ENCODE measurements around the gene TULP3. TPM values are rescaled to one million over a fixed set of nuclear protein-coding genes. Genes with fewer than 3 reads are reported as not detected.

TULP3 gene
- total and polyA plus RNA-seq, 2 of the 8 experiments (the other 6 are each of a cell fraction or from before 2014, with no cell fraction given) = 18.4 to 21.2 TPM

DNA sequence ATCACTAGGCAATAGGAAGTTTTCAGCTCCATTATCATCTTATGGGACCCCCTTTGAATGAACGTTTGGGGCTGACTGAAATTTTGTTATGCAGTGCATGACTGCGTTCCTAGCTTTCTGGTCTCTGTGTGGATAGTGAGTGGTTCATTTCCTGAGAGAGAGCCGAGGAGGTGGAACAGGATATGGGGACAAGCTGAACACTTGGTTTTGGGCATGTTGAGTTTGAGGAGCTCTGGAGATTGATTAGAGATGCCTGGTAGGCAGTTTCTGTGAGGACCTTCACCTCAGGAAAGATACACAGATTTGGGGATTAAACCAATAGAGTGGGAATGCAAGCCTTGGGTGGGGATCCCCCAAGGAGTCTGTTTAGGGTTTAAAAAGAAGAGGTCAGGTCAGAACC, 96.2 kb downstream of the TULP3 start:
- Histone ChIP-seq H4K8ac (ENCODE audit: extremely low read depth, insufficient read depth, low read length) (no peak overlapping the region), H2BK15ac (ENCODE audit: low read length) (no peak overlapping the region), H4K91ac (replicated peaks; ENCODE audit: insufficient read length, low read length) (no peak overlapping the region), H2AK5ac (ENCODE audit: low read depth, low read length) (0 out of 2 replicates have a peak overlapping the region, but pooled peaks have one; percentile 39), H3K18ac (ENCODE audit: extremely low read depth, low read length) (no peak overlapping the region), H3K56ac (replicated peaks; ENCODE audit: insufficient read length, low read depth, low read length) (no peak overlapping the region), H3K4me2 (ENCODE audit: insufficient read depth in 1 of 2, low read depth in 2 of 2, low read length in 2 of 2) (no peak overlapping the region), H4K20me1 (replicated peaks in 1 of 2; ENCODE audit: control insufficient read depth in 1 of 2, insufficient read depth in 2 of 2, low read length in 2 of 2) (peaks cover 4 to 16% of the 10 kb centered on the region in 2 experiments), H3K79me2 (ENCODE audit: control insufficient read depth in 1 of 2, insufficient read depth in 2 of 2, low read length in 2 of 2) (peaks cover 12 to 74% of the 10 kb centered on the region in 2 experiments), H3K23ac (ENCODE audit: insufficient read length) (no peak overlapping the region), H3K27me3 (replicated peaks in 1 of 4; ENCODE audit: control insufficient read depth in 3 of 4, extremely low read depth in 1 of 4, insufficient read depth in 3 of 4, low read length in 3 of 4) (no peaks in the 10 kb centered on the region), H2BK120ac (replicated peaks; ENCODE audit: low read depth, low read length) (no peak overlapping the region), H2BK5ac (ENCODE audit: low read depth, low read length) (no peak overlapping the region), H3K9me3 (ENCODE audit: insufficient read depth in 2 of 2, low read depth in 1 of 2, low read length in 1 of 2) (peaks cover 0 to 4% of the 10 kb centered on the region in 2 experiments; a peak in 1 of 4 replicates), H3K36me3 (ENCODE audit: control insufficient read depth in 2 of 4, insufficient read depth in 4 of 4, low read length in 3 of 4) (peaks cover 0 to 9% (median 2%) of the 10 kb centered on the region in 4 experiments; a peak in 4 of 8 replicates), H3K27ac (ENCODE audit: low read depth, low read length) (no peak overlapping the region), H3K4me3 (ENCODE audit: extremely low read depth in 1 of 4, insufficient read depth in 2 of 4, low read depth in 3 of 4, low read length in 4 of 4) (no peak overlapping the region), H4K5ac (ENCODE audit: insufficient read length, low read depth, low read length) (no peak overlapping the region), H3K4ac (replicated peaks; ENCODE audit: insufficient read length, low read depth, low read length) (no peak overlapping the region), H3K9ac (replicated peaks in 1 of 4; ENCODE audit: extremely low read depth in 1 of 4, low read depth in 3 of 4, low read length in 3 of 4) (no peak overlapping the region), H2BK12ac (ENCODE audit: low read depth, low read length) (no peak overlapping the region), H3K79me1 (ENCODE audit: low read depth, low read length) (peaks cover 12% of the 10 kb centered on the region), H3K4me1 (replicated peaks in 1 of 4; ENCODE audit: control insufficient read depth in 3 of 4, insufficient read depth in 4 of 4, low read length in 3 of 4) (peaks cover 0 to 3% (median 0%) of the 10 kb centered on the region in 4 experiments; a peak in 1 of 7 replicates), H3K14ac (ENCODE audit: insufficient read length) (no peak overlapping the region), H3K23me2 (ENCODE audit: low read depth, low read length) (no peaks in the 10 kb centered on the region), H2AFZ (ENCODE audit: low read length) (no peak overlapping the region), H2BK20ac (ENCODE audit: low read length) (no peak overlapping the region)
- FAIRE-seq (no peak), DNase-seq (ENCODE audit: low read depth in 1 of 2, low spot score in 2 of 2) (no peak)
- 98% methylated on average over 3 of the region's 3 CpGs; no CpG with 5 or more reads in 1 of the 2 experiments for WGBS, 2 experiments (ENCODE audit: extremely low coverage in 1 of 2, insufficient coverage in 1 of 2, insufficient read length in 1 of 2, insufficient replicate concordance in 2 of 2, low coverage in 1 of 2, low lambda C conversion rate in 2 of 2, missing lambda C conversion rate in 1 of 2)
- ChIA-PET CTCF (ENCODE audit: partially characterized antibody) (interaction anchor here (0.9 to 1.5 kb wide), 7 partner anchors 9 to 133 kb away, joined by 3 to 9 read pairs (median 3); no protein-coding TSS in a partner anchor), POLR2A (ENCODE audit: partially characterized antibody) (interaction anchor here (1.0 to 2.6 kb wide), 6 partner anchors 9 to 102 kb away, joined by 3 to 6 read pairs (median 5); no protein-coding TSS in a partner anchor)
- TF ChIP-seq BRCA1 (IDR thresholded peaks at IDR 0.05; ENCODE audit: low read depth, low read length) = no peak
